B cell (primary cell): ENCODE measurements around the gene CACNB4. TPM values are rescaled to one million over a fixed set of nuclear protein-coding genes. Genes with fewer than 3 reads are reported as not detected.
"Not testable (repeated sequence)": the region's sequence is repeated elsewhere in the genome, so short reads cannot be mapped to it uniquely, and the experiment has no call there.

Experiments used
- ATAC-seq: fragments of 200-7000 bp; cut with Tn5 transposase; one replicate; pipeline ENCODE4 v1.10.0; 2021; ENCODE audit warnings: low read depth, mild to moderate bottlenecking, moderate number of reproducible peaks, moderate library complexity
- CTCF ChIA-PET: fragments of 350-600 bp; sonication (Branson Sonifier 250); formaldehyde crosslinking; loops from one replicate; lab custom pipeline; 2021; ENCODE audit warnings: antibody characterized with exemption, inconsistent platforms; lab: Charles Lee
- POLR2A ChIA-PET: fragments of 350-600 bp; sonication (Branson Sonifier 250); formaldehyde crosslinking; loops from one replicate; lab custom pipeline; 2021; ENCODE audit warnings: antibody characterized with exemption; lab: Charles Lee
- DNase-seq: peaks from one replicate; pipeline ENCODE4 v3.0.0; 2013
- H2AFZ ChIP-seq: 2 replicates; pipeline ENCODE4 v1.6.1; 2012; ENCODE audit warnings: mild to moderate bottlenecking, low read depth, low read length; ENCODE audit not compliant: insufficient read depth, poor library complexity, severe bottlenecking
- H3K27ac ChIP-seq, 2 donors: 1 replicate in 1 of 2; 2 replicates in 1 of 2; pipeline ENCODE4 v1.5.1; 2012 to 2013; ENCODE audit warnings: low read length in 2 of 2, mild to moderate bottlenecking in 2 of 2, moderate library complexity in 1 of 2
- H3K27me3 ChIP-seq, 4 experiments: fragments of 200-600 bp in 1 of 4; sonication (generic) in 1 of 4; replicated peaks in 1 of 4; 1 replicate in 2 of 4; 2 replicates in 2 of 4; pipeline versions ENCODE4 v1.6.1 to v1.7.0; 2013 to 2016; ENCODE audit warnings: low read length in 3 of 4, mild to moderate bottlenecking in 2 of 4, mixed read lengths in 1 of 4, moderate library complexity in 1 of 4; ENCODE audit not compliant: insufficient read depth in 4 of 4, control insufficient read depth in 3 of 4; ENCODE audit errors: control extremely low read depth in 1 of 4
- H3K36me3 ChIP-seq, 2 experiments: replicated peaks in 1 of 2; 1 replicate in 1 of 2; 2 replicates in 1 of 2; pipeline versions ENCODE4 v1.6.1 to v1.7.1; 2013; ENCODE audit warnings: low read length in 1 of 2; ENCODE audit not compliant: insufficient read depth in 2 of 2, control insufficient read depth in 1 of 2; ENCODE audit errors: control extremely low read depth in 1 of 2, extremely low read depth in 1 of 2
- H3K4me1 ChIP-seq, 2 donors: fragments of 200-600 bp in 1 of 2; sonication (generic) in 1 of 2; 1 replicate in 1 of 2; 2 replicates in 1 of 2; pipeline versions ENCODE4 v1.5.1 to v1.6.1; 2013 to 2017; ENCODE audit warnings: low read length in 2 of 2; ENCODE audit not compliant: control insufficient read depth in 2 of 2, insufficient read depth in 2 of 2
- H3K4me2 ChIP-seq: replicated peaks from 2 replicates; pipeline ENCODE3; 2012; ENCODE audit warnings: mild to moderate bottlenecking, low read depth, low read length; ENCODE audit not compliant: poor library complexity, severe bottlenecking
- H3K4me3 ChIP-seq, 5 experiments: fragments of 200-600 bp in 1 of 5; sonication (generic) in 1 of 5; 1 replicate in 3 of 5; 2 replicates in 2 of 5; pipeline versions ENCODE4 v1.5.1 to v1.7.0; 2011 to 2016; ENCODE audit warnings: low read length in 4 of 5, mild to moderate bottlenecking in 4 of 5, low read depth in 2 of 5, control low read depth in 1 of 5, moderate library complexity in 1 of 5; ENCODE audit not compliant: insufficient read depth in 1 of 5; ENCODE audit errors: control extremely low read depth in 1 of 5, extremely low read depth in 1 of 5
- H3K79me2 ChIP-seq: fragments of 200-600 bp; sonication (generic); one replicate; pipeline ENCODE4 v1.6.0; 2016; ENCODE audit warnings: low read length; ENCODE audit not compliant: control insufficient read depth, insufficient read depth
- H3K9ac ChIP-seq: fragments of 200-600 bp; sonication (generic); 2 replicates; pipeline ENCODE4 v1.6.1; 2017; ENCODE audit warnings: mild to moderate bottlenecking, low read length, moderate library complexity
- H3K9me3 ChIP-seq, 3 donors: one replicate each; pipeline versions ENCODE4 v1.6.1 to v1.7.1; 2013; ENCODE audit warnings: low read length in 2 of 3; ENCODE audit not compliant: control insufficient read depth in 2 of 3, insufficient read depth in 1 of 3; ENCODE audit errors: control extremely low read depth in 1 of 3
- H4K20me1 ChIP-seq: 2 replicates; pipeline ENCODE4 v1.6.0; 2012; ENCODE audit warnings: mild to moderate bottlenecking, low read length; ENCODE audit not compliant: insufficient read depth, control insufficient read depth, poor library complexity, severe bottlenecking
- H3K27ac Mint-ChIP-seq: one replicate; pipeline ENCODE4 v1.8.0; 2021; ENCODE audit warnings: mixed read lengths
- H3K27me3 Mint-ChIP-seq: one replicate; pipeline ENCODE4 v1.8.0; 2021; ENCODE audit warnings: mixed read lengths
- H3K4me1 Mint-ChIP-seq: one replicate; pipeline ENCODE4 v1.8.0; 2021; ENCODE audit warnings: mixed read lengths
- H3K4me3 Mint-ChIP-seq: one replicate; pipeline ENCODE4 v1.8.0; 2021; ENCODE audit warnings: mixed read lengths
- H3K9me3 Mint-ChIP-seq: one replicate; pipeline ENCODE4 v1.8.0; 2022; ENCODE audit warnings: mixed read lengths; ENCODE audit not compliant: insufficient read depth
- CTCF ChIP-seq: fragments of 200-600 bp; IDR thresholded peaks from one replicate; pipeline ENCODE4 v1.8.0; 2022; ENCODE audit warnings: antibody characterized with exemption, mild to moderate bottlenecking
- EZH2 ChIP-seq: IDR thresholded peaks from 2 replicates; pipeline ENCODE4 v1.6.1; 2012; ENCODE audit warnings: borderline replicate concordance, low read depth, mild to moderate bottlenecking, moderate library complexity, low read length; ENCODE audit not compliant: insufficient read depth, poor library complexity, severe bottlenecking
- WGBS: methylation state at CpG from one replicate; pipeline ENCODE4 v1.1.5; 2013; ENCODE audit warnings: missing lambda C conversion rate; ENCODE audit not compliant: insufficient coverage; 5-methylcytosine and 5-hydroxymethylcytosine counted together
- intact Hi-C: fragments of 100-400 bp; cut with micrococcal nuclease; formaldehyde crosslinking; loops from one replicate; pipeline ENCODE4 v1.10.0; 2022
- polyA plus RNA-seq: library from polyadenylated mRNA; depleted of rRNA; stranded (reverse); fragments of >200 nt; gene quantifications from 2 replicates; pipeline ENCODE4 v1.2.3, GENCODE V29; 2012
- total RNA-seq, 2 donors: library from RNA; stranded (reverse); fragments of 120-200 nt in 1 of 2; gene quantifications; 1 replicate in 1 of 2; 2 replicates in 1 of 2; pipeline versions ENCODE4 v1.2.3 to v1.2.4, GENCODE V29; 2013 to 2022

Gene CACNB4
- total and polyA plus RNA-seq, 2 donors (not counting 1 experiment from before 2014, with no cell fraction given), result 0.12 to 1.4 TPM

- H3K4me2 ChIP-seq, result no peak overlapping the region
Observed at GRCh38 chr2:151945186-151945585, 153.7 kb downstream of the CACNB4 start.

GRCh38 chr2:151943461-151943860 is 155.4 kb downstream of the CACNB4 start:
- ChIA-PET CTCF (interaction anchor here (0.6 kb wide), 1 partner anchor 39 kb away, joined by 5 read pairs; no protein-coding TSS in a partner anchor), POLR2A (no interaction called here)
- intact Hi-C loops, result no loop called here
- Histone ChIP-seq H3K4me3 (no peak overlapping the region), H3K9ac (no peak overlapping the region), H3K79me2 (no peaks in the 10 kb centered on the region), H3K9me3 (peaks cover 0 to 7% (median 3%) of the 10 kb centered on the region in 3 donors), H3K4me1 (peaks cover 7 to 8% of the 10 kb centered on the region in 2 donors), H3K4me2 (no peak overlapping the region), H4K20me1 (no peaks in the 10 kb centered on the region), H2AFZ (no peak overlapping the region), H3K36me3 (no peaks in the 10 kb centered on the region), H3K27me3 (peaks cover 0 to 2% (median 0%) of the 10 kb centered on the region in 4 experiments), H3K27ac (no peak overlapping the region)
- no CpG with 5 or more reads among the region's 1 CpG for WGBS
- H3K27ac Mint-ChIP-seq, result no peak overlapping the region
- no peak for ATAC-seq
- TF ChIP-seq CTCF (no peak), EZH2 (no peak)
- peaks cover 14% of the 10 kb centered on the region for H3K4me1 Mint-ChIP-seq
- no peak overlapping the region for H3K4me3 Mint-ChIP-seq
- H3K9me3 Mint-ChIP-seq, result peaks cover 6% of the 10 kb centered on the region
- no peaks in the 10 kb centered on the region for H3K27me3 Mint-ChIP-seq
- DNase-seq, result no peak

More at GRCh38 chr2:151945186-151945585, 153.7 kb downstream of the CACNB4 start:
- Histone ChIP-seq H4K20me1 (no peaks in the 10 kb centered on the region), H3K9me3 (peaks cover 0 to 7% (median 3%) of the 10 kb centered on the region in 3 donors), H3K9ac (no peak overlapping the region), H3K4me1 (peaks cover 7 to 8% of the 10 kb centered on the region in 2 donors), H3K79me2 (no peaks in the 10 kb centered on the region), H3K27me3 (no peaks in the 10 kb centered on the region), H3K27ac (no peak overlapping the region), H3K4me3 (no peak overlapping the region), H3K36me3 (no peaks in the 10 kb centered on the region), H2AFZ (no peak overlapping the region)
- TF ChIP-seq CTCF (no peak), EZH2 (no peak)
- intact Hi-C loops, result no loop called here
- Mint-ChIP-seq H3K9me3 (peaks cover 6% of the 10 kb centered on the region), H3K27ac (no peak overlapping the region), H3K4me1 (peaks cover 14% of the 10 kb centered on the region), H3K27me3 (peaks cover 2% of the 10 kb centered on the region), H3K4me3 (no peak overlapping the region)
- no peak for DNase-seq
- ChIA-PET CTCF (interaction anchor here (0.8 kb wide), 1 partner anchor 13 kb away, joined by 4 read pairs; no protein-coding TSS in a partner anchor), POLR2A (no interaction called here)
- ATAC-seq, result no peak
- WGBS, result 100% methylated on average over 1 of the region's 2 CpGs

- H3K4me3 Mint-ChIP-seq, H3K9me3 ChIP-seq, H2AFZ ChIP-seq, intact Hi-C loops, H3K27me3 Mint-ChIP-seq, H3K27ac ChIP-seq, H3K4me3 ChIP-seq, DNase-seq, CTCF ChIA-PET, ATAC-seq, H3K4me2 ChIP-seq, H3K9me3 Mint-ChIP-seq, H3K27me3 ChIP-seq, H3K36me3 ChIP-seq, H3K9ac ChIP-seq, H3K4me1 ChIP-seq, H4K20me1 ChIP-seq, H3K79me2 ChIP-seq, POLR2A ChIA-PET: not testable (repeated sequence)
- 96% methylated on average over 4 of the region's 10 CpGs for WGBS
- H3K4me1 Mint-ChIP-seq, result peaks cover 11% of the 10 kb centered on the region
- H3K27ac Mint-ChIP-seq, result peak overlapping the region; percentile 4
Observed at GRCh38 chr2:151942540-151943205, 156.2 kb downstream of the CACNB4 start.
